HG03571 (cell line): ENCODE measurements around the gene CDK5R1.

Source experiments
- ATAC-seq: cut with Tn5 transposase; IDR thresholded peaks from one replicate; pipeline ENCODE4 v1.9.1; 2021; ENCODE audit not compliant: unreplicated experiment

Gene CDK5R1

DNA sequence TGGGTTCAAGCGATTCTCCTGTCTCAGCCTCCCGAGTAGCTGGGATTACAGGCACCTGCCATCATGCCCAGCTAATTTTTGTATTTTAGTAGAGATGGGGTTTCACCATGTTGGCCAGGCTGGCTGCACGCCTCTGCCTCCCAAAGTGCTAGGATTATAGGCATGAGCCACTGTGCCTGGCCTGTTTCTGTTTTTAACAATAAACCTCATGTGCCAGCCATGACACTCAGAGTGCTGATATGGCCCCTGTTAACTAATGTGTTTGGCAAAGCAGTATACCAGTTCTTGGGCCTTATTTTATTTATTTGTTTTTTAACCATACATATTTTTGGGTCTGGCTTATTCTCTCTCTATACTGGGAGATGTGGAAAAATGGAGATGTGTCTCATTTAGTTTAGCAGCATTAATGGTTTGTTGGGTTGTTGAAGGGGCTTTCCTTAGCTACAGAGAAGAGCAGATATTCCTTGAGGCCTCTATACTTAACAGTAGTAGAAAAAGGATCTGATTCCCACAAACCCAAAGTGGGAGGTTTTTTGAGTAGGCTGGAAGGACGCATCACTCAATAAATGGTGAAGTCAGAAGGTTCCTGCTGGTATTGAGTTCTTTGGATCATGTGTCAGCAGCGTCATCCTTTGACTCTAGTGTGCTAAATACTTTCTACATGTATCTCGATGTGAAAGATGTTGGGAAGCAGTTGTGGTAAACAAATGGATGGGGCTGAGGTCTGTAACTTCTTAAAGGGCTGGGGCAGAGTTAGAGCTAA lies 16.2 kb upstream of the CDK5R1 start:
- no peak for ATAC-seq

DNA sequence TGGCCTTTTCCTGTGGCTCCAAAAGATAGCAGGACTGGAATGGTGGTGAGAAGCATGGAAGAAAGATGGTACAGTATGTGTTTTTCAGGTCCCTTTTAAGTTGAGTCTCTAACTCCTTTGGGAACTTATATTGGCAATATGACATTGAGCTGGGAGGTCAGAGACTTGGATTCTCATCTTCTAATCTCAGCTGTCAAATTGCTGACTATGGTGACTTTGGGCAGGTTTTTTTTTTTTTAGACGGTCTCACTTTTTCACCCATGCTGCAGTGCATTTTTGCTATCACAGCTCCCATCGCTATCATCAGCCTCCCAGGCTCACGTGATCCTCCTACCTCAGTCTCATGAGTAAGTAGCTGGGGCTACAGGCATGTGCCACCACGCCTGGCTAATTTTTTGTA lies 15.1 kb upstream of the CDK5R1 start:
- ATAC-seq, result no peak

DNA sequence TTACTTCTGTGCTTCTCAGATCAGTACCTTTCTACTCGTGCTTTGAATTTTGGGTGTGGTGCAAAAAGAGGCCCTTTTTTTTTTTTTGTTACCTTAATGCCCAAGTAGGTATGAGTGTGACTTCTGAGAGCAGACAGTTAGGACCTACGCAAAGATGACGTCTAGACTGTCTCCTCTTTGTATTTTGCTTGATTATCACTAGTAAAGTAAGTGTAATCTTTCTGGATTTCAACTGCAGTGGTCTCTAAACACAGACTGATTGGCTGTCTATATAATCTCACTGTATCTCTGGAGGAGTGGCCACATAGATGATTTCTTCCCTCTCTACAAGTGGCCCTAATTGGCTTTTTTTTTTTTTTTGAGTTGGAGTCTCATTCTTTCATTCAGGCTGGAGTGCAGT lies 11.5 kb upstream of the CDK5R1 start:
- ATAC-seq, result no peak

- no peak for ATAC-seq
Observed at GRCh38 chr17:32477220-32477619, 9.6 kb upstream of the CDK5R1 start.

- no peak for ATAC-seq
Observed at GRCh38 chr17:32479074-32479617, 7.6 kb upstream of the CDK5R1 start.

GRCh38 chr17:32481193-32481592 lies 5.6 kb upstream of the CDK5R1 start:
- no peak for ATAC-seq

- ATAC-seq, result no peak
Observed at GRCh38 chr17:32482568-32483320, 4.0 kb upstream of the CDK5R1 start.

DNA sequence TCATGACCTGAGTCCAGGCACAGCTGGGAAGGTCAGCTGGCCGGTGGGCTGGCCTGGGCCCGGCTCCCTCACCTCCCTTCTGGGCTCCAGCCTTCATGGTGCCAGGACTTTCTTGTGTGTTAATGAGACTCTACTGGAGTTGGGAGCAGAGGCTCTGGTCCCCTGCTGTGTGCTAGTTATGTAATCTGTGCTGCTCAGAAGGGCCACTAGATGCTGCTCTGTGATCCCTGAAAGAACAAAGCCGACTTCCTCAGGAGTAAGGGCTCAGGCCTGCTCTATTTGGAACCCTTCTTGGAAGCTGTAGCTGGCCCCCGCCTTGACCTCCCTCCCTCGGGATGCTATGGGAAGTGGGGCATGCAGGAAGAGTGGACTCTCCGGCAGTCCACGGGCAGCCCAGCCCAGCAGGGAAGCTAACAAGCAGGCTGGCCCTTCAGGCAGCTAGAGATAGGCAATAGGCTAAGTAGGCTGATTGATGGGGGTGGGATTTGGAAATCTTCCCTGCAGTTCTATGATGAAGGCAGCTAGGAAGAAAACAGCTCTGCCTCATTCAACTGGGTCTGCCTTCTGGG lies 3.3 kb upstream of the CDK5R1 start:
- ATAC-seq, result no peak

DNA sequence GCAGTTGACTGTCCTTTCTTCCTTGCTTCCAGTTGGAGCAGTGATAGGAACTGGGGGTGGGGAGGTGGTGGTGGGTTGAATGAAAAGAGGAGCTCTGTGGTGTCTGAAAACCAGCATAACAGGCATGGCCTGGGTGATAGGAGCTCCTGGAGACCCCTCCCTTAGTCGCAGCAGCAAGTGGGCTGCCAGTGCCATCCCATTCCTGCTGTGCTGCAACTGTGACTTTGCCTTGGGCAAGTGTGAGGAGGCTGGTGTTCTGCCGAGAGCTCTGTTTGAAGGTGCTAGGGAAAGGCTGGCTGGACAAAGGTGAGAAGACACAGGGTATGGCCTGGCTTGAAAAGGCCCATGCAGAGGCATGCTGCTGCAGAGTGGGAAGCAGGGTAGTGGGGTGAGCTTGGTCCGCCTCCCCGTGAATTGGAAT lies 2.7 kb upstream of the CDK5R1 start:
- ATAC-seq, result no peak

DNA sequence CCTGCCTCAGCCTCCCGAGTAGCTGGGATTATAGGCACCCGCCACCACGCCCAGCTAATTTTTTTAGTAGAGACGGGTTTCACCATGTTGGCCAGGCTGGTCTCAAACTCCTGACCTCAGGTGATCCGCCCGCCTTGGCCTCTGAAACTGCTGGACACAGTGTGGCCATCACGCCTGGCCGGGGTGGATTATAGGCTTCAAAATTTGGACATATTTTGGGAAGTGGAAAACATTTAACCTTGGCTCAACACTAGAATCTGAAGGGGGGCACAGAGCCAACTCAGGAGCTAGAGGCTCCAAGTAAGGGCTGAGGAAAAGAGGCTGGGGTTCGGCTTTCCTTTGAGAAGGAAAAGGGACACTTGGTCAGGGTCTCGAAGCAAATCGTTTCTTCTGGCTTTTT lies 2.2 kb upstream of the CDK5R1 start:
- ATAC-seq, result no peak

DNA sequence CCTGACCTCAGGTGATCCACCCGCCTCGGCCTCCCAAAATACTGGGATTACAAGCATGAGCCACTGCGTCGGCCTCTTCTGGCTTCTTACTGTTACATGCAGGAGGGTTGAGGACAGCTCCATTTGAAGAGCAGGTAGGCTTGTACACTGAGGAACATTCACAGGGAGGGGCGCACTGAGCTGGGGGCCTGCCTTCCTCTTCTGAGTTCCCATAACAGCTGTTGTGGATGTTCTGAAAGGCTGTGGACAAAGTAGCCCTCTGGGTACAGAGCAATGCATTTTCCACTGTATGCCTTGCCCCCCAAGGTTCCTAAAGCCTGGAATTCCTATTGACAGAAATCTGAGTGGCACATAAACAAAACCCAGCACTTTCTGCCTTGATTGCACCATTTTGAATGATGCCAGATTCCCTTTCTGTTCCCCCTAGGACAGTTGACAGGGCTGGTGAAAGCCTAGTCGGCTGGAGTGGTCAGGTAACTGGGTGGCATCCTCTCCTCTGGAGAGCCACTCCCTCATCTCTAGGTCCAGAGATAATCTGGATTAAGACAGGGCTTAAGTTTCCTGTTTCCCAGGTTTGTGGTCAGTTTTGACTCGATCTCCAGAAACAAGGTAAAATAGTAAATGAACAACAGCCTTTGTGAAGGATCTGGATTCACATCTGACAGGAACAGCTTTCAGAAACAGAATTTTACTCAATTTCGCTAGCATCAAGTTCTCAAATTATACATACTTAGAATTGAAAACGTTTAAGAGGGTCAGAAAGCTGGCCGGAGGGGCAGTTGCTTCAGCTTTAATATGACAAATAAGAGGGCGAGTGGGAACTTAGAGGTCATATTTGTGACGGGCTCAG lies 1.3 kb upstream of the CDK5R1 start:
- no peak for ATAC-seq

DNA sequence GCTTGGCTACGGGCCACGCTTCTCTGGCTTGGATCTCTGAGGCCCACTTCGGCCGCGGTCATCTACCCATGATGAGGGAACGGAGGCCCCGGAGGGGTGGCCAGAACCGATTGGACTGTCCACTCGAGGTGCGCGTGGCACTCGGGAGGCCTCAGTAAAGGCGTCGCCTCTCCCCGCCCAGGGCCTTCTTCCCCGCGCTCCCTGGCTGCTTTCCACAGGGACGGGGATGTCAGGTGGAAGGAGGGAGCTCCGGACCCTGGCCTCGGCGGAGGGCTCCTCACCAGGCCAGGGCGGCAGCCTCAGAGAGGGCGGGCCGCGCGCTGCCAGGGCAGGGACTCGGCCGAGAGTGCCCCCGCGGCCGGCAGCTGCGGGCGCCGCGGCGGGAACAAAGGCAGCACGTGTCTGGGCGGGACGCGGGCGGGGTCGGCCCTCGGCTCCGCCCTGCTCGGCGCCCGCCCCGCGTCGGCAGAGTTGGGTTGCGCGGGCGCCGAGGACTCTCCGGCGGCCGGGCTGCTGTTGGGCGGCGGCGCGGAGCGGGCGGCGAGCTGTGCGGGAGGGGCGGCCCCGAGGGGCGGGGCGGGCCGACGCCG lies 587 bp upstream of the CDK5R1 start:
- peak; percentile 44 for ATAC-seq

DNA sequence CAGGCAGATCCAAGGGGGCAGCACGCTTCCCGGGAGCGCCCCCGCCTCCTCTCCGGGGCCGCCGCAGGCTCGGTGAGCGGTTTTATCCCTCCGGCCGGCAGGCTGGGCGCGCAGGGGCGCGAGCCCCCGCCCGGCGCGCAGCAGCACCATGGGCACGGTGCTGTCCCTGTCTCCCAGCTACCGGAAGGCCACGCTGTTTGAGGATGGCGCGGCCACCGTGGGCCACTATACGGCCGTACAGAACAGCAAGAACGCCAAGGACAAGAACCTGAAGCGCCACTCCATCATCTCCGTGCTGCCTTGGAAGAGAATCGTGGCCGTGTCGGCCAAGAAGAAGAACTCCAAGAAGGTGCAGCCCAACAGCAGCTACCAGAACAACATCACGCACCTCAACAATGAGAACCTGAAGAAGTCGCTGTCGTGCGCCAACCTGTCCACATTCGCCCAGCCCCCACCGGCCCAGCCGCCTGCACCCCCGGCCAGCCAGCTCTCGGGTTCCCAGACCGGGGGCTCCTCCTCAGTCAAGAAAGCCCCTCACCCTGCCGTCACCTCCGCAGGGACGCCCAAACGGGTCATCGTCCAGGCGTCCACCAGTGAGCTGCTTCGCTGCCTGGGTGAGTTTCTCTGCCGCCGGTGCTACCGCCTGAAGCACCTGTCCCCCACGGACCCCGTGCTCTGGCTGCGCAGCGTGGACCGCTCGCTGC lies 832 bp downstream of the CDK5R1 start:
- ATAC-seq, result no peak

GRCh38 chr17:32488177-32488542 lies 1.4 kb downstream of the CDK5R1 start:
- ATAC-seq, result no peak

- ATAC-seq, result no peak
Observed at GRCh38 chr17:32488604-32489180, 1.9 kb downstream of the CDK5R1 start.

GRCh38 chr17:32489320-32490100 lies 2.7 kb downstream of the CDK5R1 start:
- no peak for ATAC-seq

DNA sequence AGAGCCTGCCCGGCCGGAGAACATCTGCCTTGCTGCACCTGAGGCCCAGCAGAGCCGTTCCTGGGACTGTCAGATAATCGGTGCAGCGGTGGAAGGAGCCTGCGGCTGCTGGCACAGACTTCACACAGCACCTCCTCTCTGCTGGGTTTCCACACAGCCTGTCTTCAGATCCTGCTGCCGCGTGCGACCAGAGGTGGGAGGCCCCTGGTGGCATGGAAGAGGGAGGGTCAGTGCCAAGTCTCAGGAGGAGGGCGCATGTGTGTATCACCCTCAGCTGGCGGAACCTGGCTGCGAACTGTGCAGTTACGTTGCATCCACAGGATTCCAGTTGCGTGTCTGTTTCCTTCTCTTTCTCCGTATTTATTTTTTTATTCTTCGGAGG lies 3.3 kb downstream of the CDK5R1 start:
- ATAC-seq, result no peak

GRCh38 chr17:32491371-32492263 lies 4.8 kb downstream of the CDK5R1 start:
- no peak for ATAC-seq
